ENCODE measurements around the gene TAF11L4. TPM values are rescaled to one million over a fixed set of nuclear protein-coding genes. Genes with fewer than 3 reads are reported as not detected.
"Not testable (repeated sequence)": the region's sequence is repeated elsewhere in the genome, so short reads cannot be mapped to it uniquely, and the experiment has no call there.

TAF11L4 gene
- total and polyA plus RNA-seq, 2 donors (not counting 1 experiment from before 2014, with no cell fraction given), result not detected

DNA sequence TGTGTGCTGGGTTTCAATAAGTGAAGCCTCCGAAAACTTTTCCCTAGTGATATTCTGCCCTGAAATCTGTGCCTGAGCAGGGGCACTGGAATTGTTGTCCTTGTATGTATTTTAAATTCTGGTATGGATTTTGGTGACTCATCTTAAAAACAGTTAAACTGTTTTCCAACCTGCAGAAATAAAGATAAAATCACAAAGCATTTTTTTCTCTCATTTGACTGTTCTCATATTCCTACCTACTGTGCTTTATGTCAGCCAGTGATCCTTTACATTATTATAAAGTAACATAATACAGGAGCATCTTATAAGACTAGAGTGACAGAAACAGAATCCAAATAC, 34.5 kb upstream of the TAF11L4 start:
- H3K9ac ChIP-seq (ENCODE audit: insufficient read depth, low read length), result no peak overlapping the region
- no peaks in the 10 kb centered on the region for H3K4me1 ChIP-seq (ENCODE audit: control insufficient read depth, extremely low read depth, insufficient read depth, low read length)
- no peak overlapping the region for H3K4me3 ChIP-seq (replicated peaks in 1 of 4; ENCODE audit: control extremely low read depth in 1 of 4, insufficient read depth in 1 of 4, low read depth in 3 of 4, low read length in 4 of 4)
- DNase-seq (ENCODE audit: low read depth in 2 of 2), result peak in 1 of 2 donors; percentile 1
- H3K27me3 ChIP-seq (ENCODE audit: control insufficient read depth, insufficient read depth, low read length), result no peaks in the 10 kb centered on the region
- TF ChIP-seq EZH2 (IDR thresholded peaks at IDR 0.05; ENCODE audit: low read length, missing control alignments), result no peak
- TF ChIP-seq, protein P1, sequence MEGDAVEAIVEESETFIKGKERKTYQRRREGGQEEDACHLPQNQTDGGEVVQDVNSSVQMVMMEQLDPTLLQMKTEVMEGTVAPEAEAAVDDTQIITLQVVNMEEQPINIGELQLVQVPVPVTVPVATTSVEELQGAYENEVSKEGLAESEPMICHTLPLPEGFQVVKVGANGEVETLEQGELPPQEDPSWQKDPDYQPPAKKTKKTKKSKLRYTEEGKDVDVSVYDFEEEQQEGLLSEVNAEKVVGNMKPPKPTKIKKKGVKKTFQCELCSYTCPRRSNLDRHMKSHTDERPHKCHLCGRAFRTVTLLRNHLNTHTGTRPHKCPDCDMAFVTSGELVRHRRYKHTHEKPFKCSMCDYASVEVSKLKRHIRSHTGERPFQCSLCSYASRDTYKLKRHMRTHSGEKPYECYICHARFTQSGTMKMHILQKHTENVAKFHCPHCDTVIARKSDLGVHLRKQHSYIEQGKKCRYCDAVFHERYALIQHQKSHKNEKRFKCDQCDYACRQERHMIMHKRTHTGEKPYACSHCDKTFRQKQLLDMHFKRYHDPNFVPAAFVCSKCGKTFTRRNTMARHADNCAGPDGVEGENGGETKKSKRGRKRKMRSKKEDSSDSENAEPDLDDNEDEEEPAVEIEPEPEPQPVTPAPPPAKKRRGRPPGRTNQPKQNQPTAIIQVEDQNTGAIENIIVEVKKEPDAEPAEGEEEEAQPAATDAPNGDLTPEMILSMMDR (conservative IDR thresholded peaks at IDR 0.05 in 1 of 2, IDR thresholded peaks at IDR 0.05 in 1 of 2; ENCODE audit: low read depth in 1 of 2, low read length in 2 of 2), result no peak
- no peak overlapping the region for H2AFZ ChIP-seq (ENCODE audit: low read length)
- no peaks in the 10 kb centered on the region for H3K36me3 ChIP-seq (ENCODE audit: control insufficient read depth, insufficient read depth, low read length)
- no peaks in the 10 kb centered on the region for H3K9me3 ChIP-seq (ENCODE audit: control insufficient read depth, insufficient read depth, low read depth, low read length)
- no peaks in the 10 kb centered on the region for H3K79me2 ChIP-seq (ENCODE audit: control insufficient read depth, insufficient read depth, low read length)
- H4K20me1 ChIP-seq (ENCODE audit: control insufficient read depth, extremely low read depth, insufficient read depth, low read length), result no peaks in the 10 kb centered on the region
- H3K27ac ChIP-seq (ENCODE audit: insufficient read depth, low read length), result no peak overlapping the region
- no peak overlapping the region for H3K4me2 ChIP-seq (ENCODE audit: extremely low read depth, insufficient read depth, low read length)

DNA sequence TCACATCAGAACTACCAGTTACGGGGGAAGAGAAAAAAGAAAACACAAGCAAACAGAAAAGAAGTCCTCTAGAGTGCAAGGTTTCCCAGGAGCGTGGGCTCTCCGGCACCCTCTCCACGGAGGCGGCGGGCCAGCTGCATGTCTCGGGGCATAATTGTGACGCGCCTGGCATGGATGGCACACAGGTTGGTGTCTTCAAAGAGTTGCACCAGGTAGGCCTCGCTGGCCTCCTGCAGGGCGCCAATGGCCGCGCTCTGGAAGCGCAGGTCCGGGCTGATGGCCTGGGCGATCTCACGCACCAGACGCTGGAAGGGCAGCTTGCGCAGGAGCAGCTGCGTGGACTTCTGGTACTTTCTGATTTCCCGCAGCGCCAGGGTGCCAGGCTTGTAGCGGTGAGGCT, 30.3 kb upstream of the TAF11L4 start:
- not testable (repeated sequence) for H3K4me3 ChIP-seq (replicated peaks in 1 of 4; ENCODE audit: control extremely low read depth in 1 of 4, insufficient read depth in 1 of 4, low read depth in 3 of 4, low read length in 4 of 4); H2AFZ ChIP-seq (ENCODE audit: low read length); H3K9me3 ChIP-seq (ENCODE audit: control insufficient read depth, insufficient read depth, low read depth, low read length); H3K36me3 ChIP-seq (ENCODE audit: control insufficient read depth, insufficient read depth, low read length); H3K27me3 ChIP-seq (ENCODE audit: control insufficient read depth, insufficient read depth, low read length); H3K9ac ChIP-seq (ENCODE audit: insufficient read depth, low read length); H3K27ac ChIP-seq (ENCODE audit: insufficient read depth, low read length); H3K79me2 ChIP-seq (ENCODE audit: control insufficient read depth, insufficient read depth, low read length); H3K4me1 ChIP-seq (ENCODE audit: control insufficient read depth, extremely low read depth, insufficient read depth, low read length); DNase-seq (ENCODE audit: low read depth in 2 of 2); H4K20me1 ChIP-seq (ENCODE audit: control insufficient read depth, extremely low read depth, insufficient read depth, low read length); H3K4me2 ChIP-seq (ENCODE audit: extremely low read depth, insufficient read depth, low read length)

DNA sequence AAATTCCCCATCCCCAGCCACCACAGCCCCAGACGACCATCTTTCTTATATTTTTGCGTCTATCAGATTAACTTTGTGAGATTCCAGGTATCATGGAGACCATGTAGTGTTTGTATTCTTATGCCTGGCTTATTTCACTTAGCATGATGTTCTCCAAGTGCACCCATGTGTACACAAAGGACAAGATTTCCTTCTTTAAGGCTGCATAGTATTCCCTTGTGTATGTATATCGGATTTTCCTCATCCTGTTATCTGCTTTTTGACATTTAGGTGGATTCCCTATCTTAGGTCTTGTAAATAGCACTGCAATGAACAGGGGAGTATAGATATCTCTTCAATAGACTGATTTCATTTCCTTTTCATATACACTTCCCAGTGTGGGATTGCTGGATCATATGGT, 28.8 kb upstream of the TAF11L4 start:
- no peak overlapping the region for H3K4me2 ChIP-seq (ENCODE audit: extremely low read depth, insufficient read depth, low read length)

More for the DNA sequence above, 28.8 kb upstream of the TAF11L4 start:
- Histone ChIP-seq H3K36me3 (ENCODE audit: control insufficient read depth, insufficient read depth, low read length) (no peaks in the 10 kb centered on the region), H3K4me1 (ENCODE audit: control insufficient read depth, extremely low read depth, insufficient read depth, low read length) (no peaks in the 10 kb centered on the region), H3K27ac (ENCODE audit: insufficient read depth, low read length) (no peak overlapping the region), H3K27me3 (ENCODE audit: control insufficient read depth, insufficient read depth, low read length) (peaks cover 2% of the 10 kb centered on the region), H4K20me1 (ENCODE audit: control insufficient read depth, extremely low read depth, insufficient read depth, low read length) (no peaks in the 10 kb centered on the region), H2AFZ (ENCODE audit: low read length) (no peak overlapping the region), H3K4me3 (replicated peaks in 1 of 4; ENCODE audit: control extremely low read depth in 1 of 4, insufficient read depth in 1 of 4, low read depth in 3 of 4, low read length in 4 of 4) (no peak overlapping the region), H3K79me2 (ENCODE audit: control insufficient read depth, insufficient read depth, low read length) (no peaks in the 10 kb centered on the region), H3K9me3 (ENCODE audit: control insufficient read depth, insufficient read depth, low read depth, low read length) (no peaks in the 10 kb centered on the region), H3K9ac (ENCODE audit: insufficient read depth, low read length) (no peak overlapping the region)
- TF ChIP-seq, protein P1 (conservative IDR thresholded peaks at IDR 0.05 in 1 of 2, IDR thresholded peaks at IDR 0.05 in 1 of 2; ENCODE audit: low read depth in 1 of 2, low read length in 2 of 2), result no peak
- TF ChIP-seq EZH2 (IDR thresholded peaks at IDR 0.05; ENCODE audit: low read length, missing control alignments), result no peak
- no peak for DNase-seq (ENCODE audit: low read depth in 2 of 2)
